Ectodermal cell (in vitro differentiated cells): ENCODE data around the gene DPH3.

Experiments
- H3K27ac ChIP-seq: 2 replicates; pipeline ENCODE4 v1.7.0; 2013; ENCODE audit warnings: mild to moderate bottlenecking, low read depth, low read length; ENCODE audit not compliant: insufficient read depth, poor library complexity, severe bottlenecking
- H3K27me3 ChIP-seq: 2 replicates; pipeline ENCODE4 v1.7.0; 2013; ENCODE audit warnings: mild to moderate bottlenecking, low read length; ENCODE audit not compliant: insufficient read depth, control insufficient read depth, poor library complexity, severe bottlenecking
- H3K36me3 ChIP-seq: one replicate; pipeline ENCODE4 v1.7.0; 2013; ENCODE audit warnings: low read length; ENCODE audit not compliant: control insufficient read depth, insufficient read depth
- H3K4me1 ChIP-seq: one replicate; pipeline ENCODE4 v1.7.0; 2013; ENCODE audit warnings: low read length; ENCODE audit not compliant: control insufficient read depth, insufficient read depth
- H3K4me3 ChIP-seq: 2 replicates; pipeline ENCODE4 v1.7.0; 2013; ENCODE audit warnings: low read depth, low read length, control low read depth; ENCODE audit not compliant: insufficient read depth
- H3K9me3 ChIP-seq: 2 replicates; pipeline ENCODE4 v1.7.0; 2013; ENCODE audit warnings: mild to moderate bottlenecking, low read length, moderate library complexity; ENCODE audit not compliant: control insufficient read depth
- WGBS, 2 experiments: methylation state at CpG; one replicate each; pipeline ENCODE4 v1.1.7; 2013; ENCODE audit warnings: missing lambda C conversion rate in 2 of 2; 5-methylcytosine and 5-hydroxymethylcytosine counted together

DPH3 gene

GRCh38 chr3:16257309-16257708 lies 7.4 kb downstream of the DPH3 start:
- Histone ChIP-seq H3K36me3 (no peaks in the 10 kb centered on the region), H3K4me1 (no peaks in the 10 kb centered on the region), H3K9me3 (no peaks in the 10 kb centered on the region), H3K27me3 (no peaks in the 10 kb centered on the region), H3K4me3 (no peak overlapping the region), H3K27ac (no peak overlapping the region)
- 94 to 98% methylated on average over 2 of the region's 2 CpGs for WGBS, 2 experiments

- Histone ChIP-seq H3K4me3 (no peak overlapping the region), H3K4me1 (no peaks in the 10 kb centered on the region), H3K9me3 (no peaks in the 10 kb centered on the region), H3K27ac (no peak overlapping the region), H3K27me3 (no peaks in the 10 kb centered on the region), H3K36me3 (no peaks in the 10 kb centered on the region)
- 83 to 87% methylated on average over 5 of the region's 5 CpGs for WGBS, 2 experiments
Observed at GRCh38 chr3:16255726-16256125, 9.0 kb downstream of the DPH3 start.

- Histone ChIP-seq H3K9me3 (no peaks in the 10 kb centered on the region), H3K36me3 (no peaks in the 10 kb centered on the region), H3K27me3 (no peaks in the 10 kb centered on the region), H3K4me1 (no peaks in the 10 kb centered on the region), H3K27ac (no peak overlapping the region), H3K4me3 (no peak overlapping the region)
- 90 to 97% methylated on average over 2 of the region's 3 CpGs for WGBS, 2 experiments
Observed at GRCh38 chr3:16255326-16255725, 9.4 kb downstream of the DPH3 start.

- Histone ChIP-seq H3K4me3 (no peak overlapping the region), H3K27ac (no peak overlapping the region), H3K4me1 (no peaks in the 10 kb centered on the region), H3K27me3 (no peaks in the 10 kb centered on the region), H3K9me3 (no peaks in the 10 kb centered on the region), H3K36me3 (no peaks in the 10 kb centered on the region)
- 91 to 92% methylated on average over 5 of the region's 5 CpGs for WGBS, 2 experiments
Observed at GRCh38 chr3:16254916-16255315, 9.8 kb downstream of the DPH3 start.

- Histone ChIP-seq H3K9me3 (no peaks in the 10 kb centered on the region), H3K4me3 (no peak overlapping the region), H3K4me1 (no peaks in the 10 kb centered on the region), H3K27ac (no peak overlapping the region), H3K36me3 (no peaks in the 10 kb centered on the region), H3K27me3 (no peaks in the 10 kb centered on the region)
- WGBS, 2 experiments: 93 to 96% methylated on average over 7 of the region's 7 CpGs
Observed at GRCh38 chr3:16253601-16254000, 11.1 kb downstream of the DPH3 start.

- Histone ChIP-seq H3K9me3 (no peaks in the 10 kb centered on the region), H3K4me3 (no peak overlapping the region), H3K27me3 (no peaks in the 10 kb centered on the region), H3K27ac (no peak overlapping the region), H3K36me3 (no peaks in the 10 kb centered on the region), H3K4me1 (no peaks in the 10 kb centered on the region)
- WGBS, 2 experiments: 90 to 92% methylated on average over 2 of the region's 2 CpGs
Observed at GRCh38 chr3:16252988-16253387, 11.8 kb downstream of the DPH3 start.

- WGBS, 2 experiments: 81 to 93% methylated on average over 5 to 6 of the region's 7 CpGs
- H3K36me3 ChIP-seq: no peaks in the 10 kb centered on the region
- no peaks in the 10 kb centered on the region for H3K9me3 ChIP-seq
- no peak overlapping the region for H3K4me3 ChIP-seq
- no peaks in the 10 kb centered on the region for H3K27me3 ChIP-seq
- no peaks in the 10 kb centered on the region for H3K4me1 ChIP-seq
- H3K27ac ChIP-seq: no peak overlapping the region
Observed at GRCh38 chr3:16252243-16252978, 12.3 kb downstream of the DPH3 start.

GRCh38 chr3:16251316-16252085 lies 13.2 kb downstream of the DPH3 start:
- Histone ChIP-seq H3K9me3 (no peaks in the 10 kb centered on the region), H3K4me3 (no peak overlapping the region), H3K27ac (no peak overlapping the region), H3K36me3 (no peaks in the 10 kb centered on the region), H3K27me3 (no peaks in the 10 kb centered on the region), H3K4me1 (no peaks in the 10 kb centered on the region)
- WGBS, 2 experiments: 74 to 75% methylated on average over 9 of the region's 9 CpGs

- Histone ChIP-seq H3K9me3 (no peaks in the 10 kb centered on the region), H3K4me1 (no peaks in the 10 kb centered on the region), H3K4me3 (no peak overlapping the region), H3K27ac (no peak overlapping the region), H3K36me3 (no peaks in the 10 kb centered on the region), H3K27me3 (no peaks in the 10 kb centered on the region)
- 83 to 88% methylated on average over 3 of the region's 3 CpGs for WGBS, 2 experiments
Observed at GRCh38 chr3:16249886-16250285, 14.9 kb downstream of the DPH3 start.

- H3K9me3 ChIP-seq: no peaks in the 10 kb centered on the region
- no peak overlapping the region for H3K27ac ChIP-seq
- H3K4me1 ChIP-seq: no peaks in the 10 kb centered on the region
- no peaks in the 10 kb centered on the region for H3K36me3 ChIP-seq
- H3K27me3 ChIP-seq: no peaks in the 10 kb centered on the region
- 34 to 42% methylated on average over 3 of the region's 3 CpGs for WGBS, 2 experiments
- H3K4me3 ChIP-seq: no peak overlapping the region
Observed at GRCh38 chr3:16249336-16249735, 15.4 kb downstream of the DPH3 start.
